ENCODE results near the gene HADHA. TPM values are rescaled to one million over a fixed set of nuclear protein-coding genes. Genes with fewer than 3 reads are reported as not detected.
"Not testable (repeated sequence)": the region's sequence is repeated elsewhere in the genome, so short reads cannot be mapped to it uniquely, and the experiment has no call there.

Gene HADHA
- polyA plus RNA-seq, 1 of the 3 experiments (the other 2 are of a cell fraction) = 64.3 TPM

DNA sequence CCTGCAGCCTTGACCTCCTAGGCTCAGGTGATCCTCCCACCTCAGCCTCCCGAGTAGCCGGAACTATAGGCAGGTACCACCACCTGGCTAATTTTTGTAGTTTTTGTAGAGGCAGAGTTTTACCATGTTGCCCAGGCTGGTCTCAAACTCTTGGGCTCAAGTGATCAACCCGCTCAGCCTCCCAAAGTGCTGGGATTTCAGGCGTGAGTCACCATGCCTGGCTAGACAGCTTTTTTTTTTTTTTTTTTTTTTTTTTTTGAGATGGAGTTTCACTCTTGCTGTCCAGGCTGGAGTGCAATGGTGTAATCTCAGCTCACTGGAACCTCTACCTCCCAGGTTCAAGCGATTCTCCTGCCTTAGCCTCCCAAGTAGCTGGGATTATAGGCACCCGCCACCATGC lies 77.9 kb downstream of the HADHA start:
- POLR2A ChIA-PET = interaction anchor here (0.8 kb wide), 1 partner anchor 12 kb away, joined by 3 read pairs; no protein-coding TSS in a partner anchor
- H3F3A ChIP-seq (replicated peaks; ENCODE audit: insufficient read depth); H3K4me2 ChIP-seq; H3K79me2 ChIP-seq (ENCODE audit: insufficient read depth); H4K20me1 ChIP-seq (ENCODE audit: insufficient read depth); H3K4me1 ChIP-seq (ENCODE audit: control insufficient read depth in 1 of 2, insufficient read depth in 2 of 2, low read depth in 1 of 2, low read length in 1 of 2); H2AFZ ChIP-seq (ENCODE audit: low read depth); H3K27ac ChIP-seq (ENCODE audit: low read depth in 2 of 2, low read length in 1 of 2); H3K9ac ChIP-seq; DNase-seq; H3K4me3 ChIP-seq (ENCODE audit: low read depth in 2 of 2, low read length in 1 of 2); H3K9me2 ChIP-seq; H3K9me3 ChIP-seq; H3K27me3 ChIP-seq (ENCODE audit: insufficient read depth); H3K36me3 ChIP-seq (replicated peaks in 1 of 2; ENCODE audit: control insufficient read depth in 1 of 2, insufficient read depth in 2 of 2, low read length in 1 of 2): not testable (repeated sequence)
- CTCF ChIA-PET = interaction anchor here (0.9 to 2.2 kb wide), 2 partner anchors 21 to 79 kb away, joined by 3 to 7 read pairs; no protein-coding TSS in a partner anchor
- 89% methylated on average over 6 of the region's 6 CpGs for WGBS (ENCODE audit: low lambda C conversion rate)

DNA sequence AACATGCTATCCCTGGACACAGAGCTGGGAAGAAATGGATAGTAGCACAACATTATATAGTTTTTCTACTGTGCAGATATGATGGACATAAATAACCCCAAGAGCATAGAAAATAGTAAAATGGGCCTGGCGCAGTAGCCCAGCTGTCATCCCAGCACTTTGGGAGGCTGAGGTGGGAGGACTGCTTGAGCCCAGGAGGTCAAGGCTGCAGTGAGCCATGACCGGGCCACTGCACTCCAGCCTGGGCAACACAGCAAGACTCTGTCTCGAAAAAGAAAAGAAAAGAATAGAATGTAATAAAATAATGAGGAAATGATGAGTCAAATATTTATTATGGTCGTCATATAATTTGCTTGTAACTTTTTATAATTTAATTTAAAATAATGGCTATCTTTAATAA lies 79.0 kb downstream of the HADHA start:
- Histone ChIP-seq H3K27ac (ENCODE audit: low read depth in 2 of 2, low read length in 1 of 2) (no peak overlapping the region), H3K79me2 (ENCODE audit: insufficient read depth) (no peaks in the 10 kb centered on the region), H3K9ac (no peak overlapping the region), H2AFZ (ENCODE audit: low read depth) (no peak overlapping the region), H3K4me3 (ENCODE audit: low read depth in 2 of 2, low read length in 1 of 2) (no peak overlapping the region), H4K20me1 (ENCODE audit: insufficient read depth) (no peaks in the 10 kb centered on the region), H3K4me1 (ENCODE audit: control insufficient read depth in 1 of 2, insufficient read depth in 2 of 2, low read depth in 1 of 2, low read length in 1 of 2) (no peaks in the 10 kb centered on the region), H3K27me3 (ENCODE audit: insufficient read depth) (no peaks in the 10 kb centered on the region), H3K36me3 (replicated peaks in 1 of 2; ENCODE audit: control insufficient read depth in 1 of 2, insufficient read depth in 2 of 2, low read length in 1 of 2) (no peaks in the 10 kb centered on the region), H3K9me2 (no peaks in the 10 kb centered on the region), H3K9me3 (no peaks in the 10 kb centered on the region), H3K4me2 (no peak overlapping the region), H3F3A (replicated peaks; ENCODE audit: insufficient read depth) (no peaks in the 10 kb centered on the region)
- no peak for TF ChIP-seq RCOR1 (IDR thresholded peaks at IDR 0.05; ENCODE audit: low read length)
- no peak for TF ChIP-seq SIN3A (IDR thresholded peaks at IDR 0.05; ENCODE audit: borderline replicate concordance, low read depth, low read length)
- TF ChIP-seq POLR2AphosphoS5 (IDR thresholded peaks at IDR 0.05; ENCODE audit: low read depth, low read length) = no peak
- no peak for TF ChIP-seq YY1 (IDR thresholded peaks at IDR 0.05; ENCODE audit: low read depth)
- TF ChIP-seq RFX5 (IDR thresholded peaks at IDR 0.05; ENCODE audit: low read length) = no peak
- no peak for TF ChIP-seq JUND (IDR thresholded peaks at IDR 0.05)
- TF ChIP-seq, protein P1, sequence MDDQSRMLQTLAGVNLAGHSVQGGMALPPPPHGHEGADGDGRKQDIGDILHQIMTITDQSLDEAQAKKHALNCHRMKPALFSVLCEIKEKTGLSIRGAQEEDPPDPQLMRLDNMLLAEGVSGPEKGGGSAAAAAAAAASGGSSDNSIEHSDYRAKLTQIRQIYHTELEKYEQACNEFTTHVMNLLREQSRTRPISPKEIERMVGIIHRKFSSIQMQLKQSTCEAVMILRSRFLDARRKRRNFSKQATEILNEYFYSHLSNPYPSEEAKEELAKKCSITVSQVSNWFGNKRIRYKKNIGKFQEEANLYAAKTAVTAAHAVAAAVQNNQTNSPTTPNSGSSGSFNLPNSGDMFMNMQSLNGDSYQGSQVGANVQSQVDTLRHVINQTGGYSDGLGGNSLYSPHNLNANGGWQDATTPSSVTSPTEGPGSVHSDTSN (IDR thresholded peaks at IDR 0.05) = no peak
- ChIA-PET POLR2A (no interaction called here), CTCF (interaction anchor here (0.6 to 1.6 kb wide), 7 partner anchors 14 to 214 kb away, joined by 3 to 5 read pairs (median 4); no protein-coding TSS in a partner anchor)
- DNase-seq = no peak
- 81% methylated on average over 4 of the region's 4 CpGs for WGBS (ENCODE audit: low lambda C conversion rate)

DNA sequence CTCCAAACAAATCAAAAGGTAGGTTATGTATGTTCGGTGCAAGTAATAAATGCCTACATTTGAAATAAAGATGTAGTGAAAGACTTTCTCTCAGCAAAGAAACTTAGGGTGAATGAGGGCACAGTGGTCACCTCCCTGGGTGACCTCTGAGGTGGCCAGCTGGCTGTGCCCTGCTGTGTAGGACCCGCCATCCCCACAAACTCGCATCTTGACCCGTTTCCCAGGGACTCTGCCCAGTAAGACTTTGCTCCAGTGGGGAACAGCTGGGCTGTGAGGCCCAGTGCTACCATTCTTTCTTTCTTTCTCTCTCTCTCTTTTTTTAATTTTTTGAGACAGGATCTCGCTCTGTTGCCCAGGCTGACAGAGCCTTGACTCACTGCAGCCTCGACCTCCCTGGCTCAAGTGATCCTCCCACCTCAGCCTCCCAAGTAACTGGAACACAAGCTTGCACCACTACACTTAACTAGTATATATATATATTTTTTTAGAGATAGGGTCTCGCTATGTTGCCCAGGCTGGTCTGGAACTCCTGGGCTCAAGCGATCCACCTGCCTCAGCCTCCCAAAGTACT lies 79.7 kb downstream of the HADHA start:
- no peak overlapping the region for H2AFZ ChIP-seq (ENCODE audit: low read depth)
- DNase-seq = no peak
- no peak overlapping the region for H3K27ac ChIP-seq (ENCODE audit: low read depth in 2 of 2, low read length in 1 of 2)
- no peaks in the 10 kb centered on the region for H4K20me1 ChIP-seq (ENCODE audit: insufficient read depth)
- H3K9me3 ChIP-seq = no peaks in the 10 kb centered on the region
- H3K36me3 ChIP-seq (replicated peaks in 1 of 2; ENCODE audit: control insufficient read depth in 1 of 2, insufficient read depth in 2 of 2, low read length in 1 of 2) = no peaks in the 10 kb centered on the region
- H3K9ac ChIP-seq = no peak overlapping the region
- WGBS (ENCODE audit: low lambda C conversion rate) = 77% methylated on average over 8 of the region's 8 CpGs
- H3K79me2 ChIP-seq (ENCODE audit: insufficient read depth) = no peaks in the 10 kb centered on the region
- H3K4me3 ChIP-seq (ENCODE audit: low read depth in 2 of 2, low read length in 1 of 2) = no peak overlapping the region
- no peaks in the 10 kb centered on the region for H3K4me1 ChIP-seq (ENCODE audit: control insufficient read depth in 1 of 2, insufficient read depth in 2 of 2, low read depth in 1 of 2, low read length in 1 of 2)
- POLR2A ChIA-PET = no interaction called here
- no peaks in the 10 kb centered on the region for H3K27me3 ChIP-seq (ENCODE audit: insufficient read depth)
- no peak for TF ChIP-seq GATA2 (CRISPR knock-in tag; IDR thresholded peaks at IDR 0.05)
- TF ChIP-seq GABPA (IDR thresholded peaks at IDR 0.05; ENCODE audit: low read depth) = no peak
- TF ChIP-seq RXRA (IDR thresholded peaks at IDR 0.05; ENCODE audit: borderline replicate concordance, low read depth) = no peak
- no peak for TF ChIP-seq USF1 (IDR thresholded peaks at IDR 0.05; ENCODE audit: borderline replicate concordance, low read depth)
- no peak for TF ChIP-seq NRF1 (IDR thresholded peaks at IDR 0.05; ENCODE audit: low read depth, low read length)
- no peak for TF ChIP-seq POLR2AphosphoS5 (IDR thresholded peaks at IDR 0.05; ENCODE audit: low read depth, low read length)
- no peak for TF ChIP-seq YY1 (IDR thresholded peaks at IDR 0.05; ENCODE audit: low read depth)
- H3K4me2 ChIP-seq = no peak overlapping the region
- H3F3A ChIP-seq (replicated peaks; ENCODE audit: insufficient read depth) = no peaks in the 10 kb centered on the region
- H3K9me2 ChIP-seq = no peaks in the 10 kb centered on the region
- CTCF ChIA-PET = interaction anchor here (1.1 to 1.6 kb wide), 4 partner anchors 13 to 214 kb away, joined by 3 to 5 read pairs (median 4); no protein-coding TSS in a partner anchor

Data from SK-N-SH (cell line).